KBM-7 (cell line): ENCODE results near the gene ERFE.
"Not testable (repeated sequence)": the region's sequence is repeated elsewhere in the genome, so short reads cannot be mapped to it uniquely, and the experiment has no call there.

Source experiments
- DNase-seq: peaks from one replicate; pipeline ENCODE4 v3.0.0-alpha.2; 2015
- in situ Hi-C: fragments of 300-500 bp; cut with MboI; formaldehyde crosslinking; loops from 2 replicates; pipeline ENCODE4 v1.14.3; 2020; ENCODE audit warnings: low sequenced_read_pairs, low pct_unique_long_range_greater_than_20kb, mixed read lengths

Gene ERFE, protein sequence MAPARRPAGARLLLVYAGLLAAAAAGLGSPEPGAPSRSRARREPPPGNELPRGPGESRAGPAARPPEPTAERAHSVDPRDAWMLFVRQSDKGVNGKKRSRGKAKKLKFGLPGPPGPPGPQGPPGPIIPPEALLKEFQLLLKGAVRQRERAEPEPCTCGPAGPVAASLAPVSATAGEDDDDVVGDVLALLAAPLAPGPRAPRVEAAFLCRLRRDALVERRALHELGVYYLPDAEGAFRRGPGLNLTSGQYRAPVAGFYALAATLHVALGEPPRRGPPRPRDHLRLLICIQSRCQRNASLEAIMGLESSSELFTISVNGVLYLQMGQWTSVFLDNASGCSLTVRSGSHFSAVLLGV

DNA sequence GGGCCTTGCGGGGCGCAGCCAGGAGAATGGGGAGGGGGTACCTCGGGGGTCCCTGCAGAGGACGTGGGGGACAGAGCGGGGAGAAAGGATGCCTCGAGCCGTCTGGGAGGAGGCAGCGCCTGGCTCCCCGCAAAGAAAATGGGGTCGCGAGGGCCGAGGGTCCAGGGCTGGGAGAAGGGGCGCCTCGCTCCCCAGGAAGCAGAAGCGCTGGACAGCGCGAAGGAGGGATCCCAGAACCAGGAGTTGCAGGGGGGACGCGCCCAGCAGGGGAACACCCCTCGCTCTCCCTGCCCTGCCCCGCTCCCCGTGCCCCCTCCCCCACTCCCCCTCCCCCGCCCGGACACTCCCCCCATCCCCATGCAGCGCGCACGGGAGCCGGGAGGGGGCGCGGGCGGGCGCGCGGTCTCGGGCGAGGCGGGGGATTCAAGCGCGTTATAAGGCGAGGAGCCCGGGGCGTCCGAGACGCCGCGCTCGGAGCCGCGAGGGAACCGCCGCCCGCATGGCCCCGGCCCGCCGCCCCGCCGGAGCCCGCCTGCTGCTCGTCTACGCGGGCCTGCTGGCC lies at the start of gene ERFE:
Gene ERFE, plus strand, starts transcription at position 462 of the 562 bp plus-strand sequence. Its CDS starts 38 bp downstream, at position 500.
- in situ Hi-C loops = no loop called here
- peak; percentile 23 for DNase-seq

GRCh38 chr2:238113611-238114010 lies 45.2 kb upstream of the ERFE start:
- in situ Hi-C loops = no loop called here
- no peak for DNase-seq

- in situ Hi-C loops = no loop called here
- no peak for DNase-seq
Measured at GRCh38 chr2:238114331-238114841, 44.4 kb upstream of the ERFE start.

GRCh38 chr2:238114851-238115660 lies 43.7 kb upstream of the ERFE start:
- DNase-seq = no peak
- in situ Hi-C loops = no loop called here

GRCh38 chr2:238115709-238116108 lies 43.1 kb upstream of the ERFE start:
- in situ Hi-C loops, DNase-seq: not testable (repeated sequence)

DNA sequence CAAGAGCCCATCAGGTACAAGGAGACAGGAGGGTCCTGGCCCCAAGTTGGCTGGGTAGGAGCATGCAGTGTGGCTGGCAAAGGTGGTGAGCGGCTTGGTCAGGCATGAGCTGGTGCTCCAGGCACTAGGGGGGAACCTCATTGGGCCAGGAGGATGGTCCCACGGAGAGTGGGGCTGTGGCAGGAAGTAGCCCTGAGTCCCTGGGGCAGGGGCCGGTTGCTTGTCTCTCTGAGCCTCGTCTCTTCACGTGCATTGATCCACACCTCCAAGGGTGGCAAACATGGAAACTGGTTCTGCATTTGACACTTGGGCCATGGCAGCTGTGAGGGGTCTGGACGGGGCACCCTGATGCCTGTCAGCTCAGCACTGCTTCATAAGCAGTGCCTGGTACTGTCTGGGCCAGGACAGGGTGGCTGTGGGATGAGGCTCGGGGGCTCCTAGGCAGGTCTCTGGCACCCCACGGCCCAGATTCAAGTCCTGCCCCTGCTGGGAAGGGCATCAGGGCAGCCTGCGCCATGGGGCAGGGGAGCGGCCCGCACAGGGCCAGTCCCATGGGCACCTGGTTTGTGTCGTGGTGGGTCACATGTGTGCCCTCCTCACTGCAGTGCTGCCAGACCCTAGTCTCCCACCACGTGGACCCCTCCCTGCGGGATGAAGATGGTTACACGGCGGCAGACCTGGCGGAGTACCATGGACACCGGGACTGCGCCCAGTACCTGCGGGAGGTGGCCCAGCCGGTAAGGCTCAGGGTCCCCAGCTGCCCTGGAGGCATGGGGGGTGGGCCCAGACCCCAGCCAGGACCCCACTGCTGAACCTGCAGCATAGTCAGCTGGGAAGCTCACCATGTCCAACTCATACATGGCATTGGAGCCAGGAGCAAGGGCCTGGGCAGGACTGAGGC lies 42.2 kb upstream of the ERFE start:
- DNase-seq = no peak
- in situ Hi-C loops = no loop called here

DNA sequence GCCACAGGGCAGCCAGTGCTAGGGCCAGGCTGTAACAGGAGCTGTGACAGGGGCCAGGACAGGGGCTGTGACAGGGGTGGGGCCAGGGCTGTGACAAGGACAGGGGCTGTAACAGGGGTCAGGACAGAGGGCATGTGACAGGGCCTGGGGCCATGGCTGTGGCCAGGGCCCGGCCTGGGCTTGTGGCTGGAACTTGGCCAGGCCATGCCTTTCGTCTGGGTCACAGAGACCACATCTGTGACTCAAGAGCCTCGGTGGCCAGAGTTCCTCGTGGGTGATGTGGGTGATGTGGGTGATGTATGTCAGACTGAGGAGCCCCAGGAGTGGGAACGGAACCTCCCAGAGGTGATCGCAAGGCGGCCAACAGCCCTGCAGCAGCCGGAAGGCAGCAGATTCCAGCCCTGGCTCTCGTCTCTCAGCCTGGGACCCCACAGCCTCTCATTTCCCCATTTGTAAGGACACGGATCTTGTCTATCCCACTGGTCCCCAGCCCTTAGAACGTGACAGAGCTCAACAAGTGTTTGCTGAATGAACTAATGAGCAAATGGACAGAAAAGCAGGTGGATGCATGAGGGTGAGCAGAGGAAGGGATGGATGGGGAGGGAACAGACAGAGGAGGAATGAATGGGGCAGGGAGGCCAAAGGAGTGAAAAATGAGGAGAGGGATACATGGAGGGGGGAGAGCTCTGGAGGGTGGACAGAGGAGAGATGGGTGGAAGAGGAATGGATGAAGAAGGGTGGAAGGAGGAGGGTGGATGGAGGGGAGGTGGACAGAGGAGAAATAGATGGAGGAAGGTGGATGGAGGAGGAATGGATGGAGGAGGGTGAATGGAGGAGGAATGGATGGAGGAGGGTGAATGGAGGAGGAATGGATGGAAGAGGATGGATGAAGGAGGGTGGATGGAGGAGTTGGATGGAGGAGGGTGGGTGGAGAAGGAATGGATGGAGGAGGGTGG lies 41.3 kb upstream of the ERFE start:
- in situ Hi-C loops = no loop called here
- no peak for DNase-seq

DNA sequence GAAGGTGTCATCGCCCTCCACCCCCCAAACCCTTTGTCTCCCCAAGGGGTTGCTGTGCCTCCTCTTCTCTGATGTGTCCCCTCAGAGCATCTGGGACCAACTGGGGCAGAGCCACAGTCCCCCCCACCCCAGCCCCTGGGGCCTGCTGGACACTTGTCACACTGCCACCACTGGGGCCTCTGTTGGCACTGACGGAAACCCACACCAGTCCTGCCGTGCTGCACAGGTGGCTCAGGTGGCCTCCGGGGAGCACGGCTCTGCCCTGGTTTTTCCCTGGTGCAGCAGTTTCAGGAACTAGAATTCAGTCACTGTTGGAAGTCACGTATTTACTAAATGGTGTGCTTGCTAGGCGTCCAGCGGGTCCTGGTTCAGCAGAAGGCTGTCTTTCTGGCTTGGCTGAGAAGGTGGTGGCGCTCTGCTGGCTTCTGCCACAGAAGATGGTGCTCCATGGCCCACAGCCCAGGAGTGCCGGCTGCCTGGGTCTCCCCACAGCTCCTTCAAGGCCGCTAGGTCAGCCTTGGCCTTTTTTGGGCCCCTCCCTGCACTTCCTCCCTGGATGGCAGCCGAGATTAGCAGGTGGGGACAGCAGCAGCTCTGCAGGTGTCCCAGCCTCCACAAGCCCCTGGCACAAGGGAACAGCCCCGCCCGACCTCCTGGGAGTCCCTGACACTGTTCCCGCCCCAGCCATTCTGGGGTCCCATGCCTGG lies 38.9 kb upstream of the ERFE start:
- no peak for DNase-seq
- in situ Hi-C loops = no loop called here

DNA sequence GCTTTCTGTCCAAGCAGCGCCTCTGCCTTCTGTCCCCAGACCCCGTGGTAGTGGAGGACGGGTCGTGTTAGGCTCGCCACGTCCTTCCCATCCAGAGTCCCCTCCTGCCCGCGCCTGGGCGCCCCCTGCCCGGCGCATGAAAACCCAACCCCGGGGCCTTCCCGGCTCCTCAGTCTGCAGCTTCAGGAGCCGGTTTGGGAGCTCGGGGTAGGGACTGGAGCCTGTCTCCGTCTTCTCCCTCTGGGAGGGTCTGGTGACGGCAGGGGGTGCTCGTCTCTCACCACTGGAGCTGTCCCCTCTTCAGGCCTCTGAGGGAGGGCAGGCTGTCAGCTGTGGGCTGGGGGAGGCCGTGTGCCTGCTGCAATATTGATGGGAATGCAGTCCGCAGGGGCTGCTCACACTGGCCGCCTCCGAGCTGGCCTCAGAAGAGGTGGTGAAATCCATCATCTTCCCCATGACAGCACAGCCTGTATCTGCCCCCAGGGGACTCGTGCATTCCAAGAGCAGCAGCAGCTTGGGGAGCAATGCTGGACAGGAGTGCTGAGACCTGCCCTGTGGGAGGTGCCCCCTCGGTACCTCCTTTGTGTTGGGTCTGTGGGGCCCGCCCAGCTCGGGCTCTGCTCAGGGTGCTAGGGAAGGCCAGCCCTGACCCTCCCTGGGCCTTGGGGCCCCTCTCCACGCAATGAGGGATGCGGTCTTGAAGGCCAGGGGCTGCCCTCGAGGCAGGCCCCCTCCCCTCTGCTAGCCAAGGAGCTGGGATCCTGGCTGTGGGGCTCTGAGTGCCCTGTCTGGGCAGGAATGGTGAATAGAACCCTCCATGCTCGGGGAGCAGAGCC lies 38.1 kb upstream of the ERFE start:
- in situ Hi-C loops = no loop called here
- DNase-seq = no peak

GRCh38 chr2:238121511-238122286 lies 37.1 kb upstream of the ERFE start:
- DNase-seq = no peak
- in situ Hi-C loops = no loop called here

GRCh38 chr2:238122287-238123217 lies 36.2 kb upstream of the ERFE start:
- no peak for DNase-seq
- in situ Hi-C loops = no loop called here

DNA sequence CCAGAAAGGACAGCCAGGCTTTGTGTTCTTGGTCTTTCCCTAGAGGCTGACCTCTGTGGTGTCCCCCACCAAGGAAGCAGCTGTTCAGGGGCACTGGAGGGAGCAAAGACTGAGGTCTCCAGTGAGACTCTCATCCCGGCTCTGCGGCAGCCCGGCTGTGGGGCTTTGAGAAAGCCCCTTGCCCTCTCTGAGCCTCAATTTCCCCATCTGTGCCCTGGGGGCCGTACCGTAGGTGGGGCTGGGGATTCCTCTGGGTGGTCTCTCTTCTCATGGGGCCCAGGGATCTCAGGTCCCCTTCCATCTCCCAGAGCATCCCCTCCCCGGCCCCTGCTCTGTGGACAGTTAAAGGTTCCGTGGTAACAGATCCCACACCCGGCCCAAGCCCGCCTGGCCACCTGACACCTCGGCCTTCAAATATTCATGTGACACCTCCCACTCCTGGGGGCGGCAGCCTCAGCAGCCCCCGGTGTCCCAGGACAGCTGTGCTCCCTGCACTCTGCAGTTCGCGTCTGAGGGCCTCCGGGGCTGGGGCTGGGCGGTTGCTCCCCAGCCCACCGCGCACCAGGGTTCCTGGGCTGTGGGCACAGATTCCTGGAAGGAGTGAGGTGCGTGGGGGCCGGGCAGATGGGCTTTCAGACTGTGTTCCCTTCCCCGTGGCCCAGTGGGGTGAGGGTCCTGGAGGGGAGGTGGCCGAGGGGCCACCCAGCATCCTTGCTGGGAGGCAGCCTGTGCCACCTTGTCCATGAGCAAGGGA lies 35.4 kb upstream of the ERFE start:
- in situ Hi-C loops = no loop called here
- DNase-seq = no peak

GRCh38 chr2:238123991-238124470 lies 34.7 kb upstream of the ERFE start:
- no peak for DNase-seq
- in situ Hi-C loops = no loop called here

DNA sequence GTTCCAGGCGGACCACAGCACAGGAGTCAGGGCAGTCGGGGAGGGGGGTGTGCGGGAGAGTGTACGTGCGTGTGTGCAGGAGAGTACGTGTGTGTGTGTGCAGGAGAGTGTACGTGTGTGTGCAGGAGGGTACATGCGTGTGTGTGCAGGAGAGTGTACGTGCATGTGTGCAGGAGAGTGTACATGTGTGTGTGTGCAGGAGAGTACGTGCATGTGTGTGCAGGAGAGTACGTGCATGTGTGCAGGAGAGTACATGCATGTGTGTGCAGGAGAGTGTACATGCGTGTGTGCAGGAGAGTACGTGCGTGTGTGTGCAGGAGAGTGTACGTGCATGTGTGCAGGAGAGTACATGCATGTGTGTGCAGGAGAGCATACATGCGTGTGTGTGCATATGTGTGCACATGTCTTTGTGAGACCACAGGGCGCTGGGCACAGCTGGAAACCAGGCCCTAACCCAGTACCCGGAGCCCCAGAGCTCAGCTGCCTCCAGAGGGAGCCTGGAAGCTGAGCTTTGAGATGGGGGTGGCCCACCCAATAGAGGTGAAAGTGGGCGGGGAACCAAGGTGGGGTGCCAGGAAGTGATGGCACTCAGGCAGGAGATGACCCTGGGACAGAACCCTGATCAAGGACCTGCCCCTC lies 34.2 kb upstream of the ERFE start:
- DNase-seq = no peak
- in situ Hi-C loops = no loop called here
